ENCODE data around the gene ORC4. TPM values are rescaled to one million over a fixed set of nuclear protein-coding genes. Genes with fewer than 3 reads are reported as not detected.
"Not testable (repeated sequence)": the region's sequence is repeated elsewhere in the genome, so short reads cannot be mapped to it uniquely, and the experiment has no call there.

Gene ORC4
- total and polyA plus RNA-seq, 2 experiments from 2014 or later = 44.0 to 72.6 TPM

DNA sequence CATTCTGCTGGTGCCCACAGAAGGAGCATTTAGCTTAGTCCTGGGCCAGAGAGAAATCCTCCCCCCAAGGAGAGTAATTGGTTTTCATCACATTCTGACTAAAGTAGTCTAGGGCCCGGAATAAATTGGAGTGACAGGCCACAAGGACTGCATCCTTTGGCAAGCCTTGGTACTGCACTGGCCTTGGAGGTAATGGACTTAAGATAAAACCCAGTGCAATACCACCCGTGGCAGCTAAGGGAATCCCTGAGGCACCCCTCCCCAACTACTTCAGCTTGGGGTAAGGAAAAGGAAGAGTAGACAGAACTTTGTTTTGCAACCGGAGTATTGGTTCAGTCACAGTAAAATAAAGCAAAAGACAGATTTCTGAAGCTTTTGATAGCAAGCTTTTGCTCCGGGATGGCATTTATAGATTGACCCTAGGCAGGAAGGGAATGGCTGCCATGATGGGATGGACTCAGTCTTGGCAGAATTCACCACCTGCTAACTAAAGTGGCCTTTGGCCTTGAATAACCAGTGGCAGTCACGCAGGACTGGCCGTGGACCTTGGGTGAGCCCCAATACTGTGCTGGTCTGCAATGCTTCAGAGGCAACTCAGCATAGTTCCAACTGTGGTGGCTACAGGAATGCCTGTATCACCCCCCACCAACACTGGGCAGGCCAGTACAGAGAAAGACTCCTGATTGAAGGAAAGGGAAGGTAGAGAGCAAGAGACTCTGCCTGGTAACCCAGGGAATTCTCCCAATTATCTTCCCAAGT lies 14.1 kb downstream of the ORC4 start:
- H3K4me1 ChIP-seq (ENCODE audit: low read depth) = no peaks in the 10 kb centered on the region
- H3K9me3 ChIP-seq (ENCODE audit: low read depth) = no peaks in the 10 kb centered on the region
- no peak overlapping the region for H3K27ac ChIP-seq
- no peaks in the 10 kb centered on the region for H3K27me3 ChIP-seq
- TF ChIP-seq, protein P1, sequence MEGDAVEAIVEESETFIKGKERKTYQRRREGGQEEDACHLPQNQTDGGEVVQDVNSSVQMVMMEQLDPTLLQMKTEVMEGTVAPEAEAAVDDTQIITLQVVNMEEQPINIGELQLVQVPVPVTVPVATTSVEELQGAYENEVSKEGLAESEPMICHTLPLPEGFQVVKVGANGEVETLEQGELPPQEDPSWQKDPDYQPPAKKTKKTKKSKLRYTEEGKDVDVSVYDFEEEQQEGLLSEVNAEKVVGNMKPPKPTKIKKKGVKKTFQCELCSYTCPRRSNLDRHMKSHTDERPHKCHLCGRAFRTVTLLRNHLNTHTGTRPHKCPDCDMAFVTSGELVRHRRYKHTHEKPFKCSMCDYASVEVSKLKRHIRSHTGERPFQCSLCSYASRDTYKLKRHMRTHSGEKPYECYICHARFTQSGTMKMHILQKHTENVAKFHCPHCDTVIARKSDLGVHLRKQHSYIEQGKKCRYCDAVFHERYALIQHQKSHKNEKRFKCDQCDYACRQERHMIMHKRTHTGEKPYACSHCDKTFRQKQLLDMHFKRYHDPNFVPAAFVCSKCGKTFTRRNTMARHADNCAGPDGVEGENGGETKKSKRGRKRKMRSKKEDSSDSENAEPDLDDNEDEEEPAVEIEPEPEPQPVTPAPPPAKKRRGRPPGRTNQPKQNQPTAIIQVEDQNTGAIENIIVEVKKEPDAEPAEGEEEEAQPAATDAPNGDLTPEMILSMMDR (IDR thresholded peaks at IDR 0.05; ENCODE audit: low read depth, low read length) = no peak
- DNase-seq (ENCODE audit: low read depth in 1 of 2, low spot score in 1 of 2) = no peak
- no peaks in the 10 kb centered on the region for H3K36me3 ChIP-seq
- H3K4me3 ChIP-seq = no peak overlapping the region

DNA sequence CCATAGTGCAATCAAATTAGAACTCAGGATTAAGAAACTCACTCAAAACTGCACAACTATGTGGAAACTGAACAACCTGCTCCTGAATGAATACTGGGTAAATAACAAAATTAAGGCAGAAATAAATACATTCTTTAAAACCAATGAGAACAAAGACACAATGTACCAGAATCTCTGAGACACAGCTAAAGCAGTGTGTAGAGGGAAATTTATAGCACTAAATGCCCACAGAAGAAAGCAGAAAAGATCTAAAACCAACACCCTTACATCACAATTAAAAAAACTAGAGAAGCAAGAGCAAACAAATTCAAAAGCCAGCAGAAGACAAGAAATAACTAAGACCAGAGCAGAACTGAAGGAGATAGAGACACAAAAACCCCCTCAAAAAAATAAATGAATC lies 18.1 kb downstream of the ORC4 start:
- not testable (repeated sequence) for H3K4me3 ChIP-seq; H3K27ac ChIP-seq; H3K36me3 ChIP-seq; H3K9me3 ChIP-seq (ENCODE audit: low read depth); H3K4me1 ChIP-seq (ENCODE audit: low read depth); H3K27me3 ChIP-seq; DNase-seq (ENCODE audit: low read depth in 1 of 2, low spot score in 1 of 2)

DNA sequence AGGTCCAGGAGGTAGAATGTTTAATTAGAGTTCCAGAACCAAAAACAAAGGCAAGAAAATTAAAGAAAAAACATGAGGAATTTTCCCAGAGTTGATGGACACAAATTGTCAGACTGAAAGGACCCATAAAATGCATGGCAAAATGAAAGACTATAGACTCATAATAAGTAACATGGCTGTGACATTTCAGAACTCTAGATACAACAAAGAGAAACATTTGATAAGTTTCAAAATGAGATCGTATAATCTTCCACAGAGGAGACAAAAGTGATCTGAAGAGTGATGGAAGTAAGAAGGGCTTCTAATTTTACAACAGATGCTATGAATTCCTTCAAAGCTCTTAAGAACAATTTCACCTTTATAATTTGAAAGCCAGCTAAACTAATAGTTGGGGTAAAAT lies 20.4 kb downstream of the ORC4 start:
- no peaks in the 10 kb centered on the region for H3K9me3 ChIP-seq (ENCODE audit: low read depth)
- H3K27ac ChIP-seq = no peak overlapping the region
- no peak overlapping the region for H3K4me3 ChIP-seq
- no peaks in the 10 kb centered on the region for H3K36me3 ChIP-seq
- H3K4me1 ChIP-seq (ENCODE audit: low read depth) = peaks cover 5% of the 10 kb centered on the region
- DNase-seq (ENCODE audit: low read depth in 1 of 2, low spot score in 1 of 2) = no peak
- H3K27me3 ChIP-seq = no peaks in the 10 kb centered on the region
- TF ChIP-seq, protein P1 (IDR thresholded peaks at IDR 0.05; ENCODE audit: low read depth, low read length) = no peak

DNA sequence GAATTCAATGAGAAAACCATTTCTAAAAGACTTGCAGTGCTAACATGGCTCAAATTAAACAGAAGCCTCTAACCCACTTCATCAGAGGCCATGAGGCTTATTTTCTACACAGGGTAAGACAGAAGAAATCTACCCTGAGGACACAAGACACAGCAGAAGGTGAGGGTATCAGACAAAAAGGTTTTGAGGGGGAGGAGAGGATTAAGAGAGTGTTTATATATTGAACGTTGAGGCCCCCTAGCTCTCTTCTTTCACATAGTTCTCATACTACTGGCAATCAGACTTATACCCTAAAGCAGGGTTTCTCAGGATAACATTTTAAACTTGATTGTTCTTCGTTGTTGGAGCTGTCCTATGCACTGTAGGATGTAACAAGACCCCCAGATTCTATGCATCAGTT lies 21.4 kb downstream of the ORC4 start:
- Histone ChIP-seq H3K4me3 (no peak overlapping the region), H3K27me3 (no peaks in the 10 kb centered on the region), H3K27ac (no peak overlapping the region), H3K36me3 (no peaks in the 10 kb centered on the region), H3K9me3 (ENCODE audit: low read depth) (no peaks in the 10 kb centered on the region), H3K4me1 (ENCODE audit: low read depth) (peaks cover 5% of the 10 kb centered on the region)
- no peak for DNase-seq (ENCODE audit: low read depth in 1 of 2, low spot score in 1 of 2)
- TF ChIP-seq, protein P1 (IDR thresholded peaks at IDR 0.05; ENCODE audit: low read depth, low read length) = no peak

DNA sequence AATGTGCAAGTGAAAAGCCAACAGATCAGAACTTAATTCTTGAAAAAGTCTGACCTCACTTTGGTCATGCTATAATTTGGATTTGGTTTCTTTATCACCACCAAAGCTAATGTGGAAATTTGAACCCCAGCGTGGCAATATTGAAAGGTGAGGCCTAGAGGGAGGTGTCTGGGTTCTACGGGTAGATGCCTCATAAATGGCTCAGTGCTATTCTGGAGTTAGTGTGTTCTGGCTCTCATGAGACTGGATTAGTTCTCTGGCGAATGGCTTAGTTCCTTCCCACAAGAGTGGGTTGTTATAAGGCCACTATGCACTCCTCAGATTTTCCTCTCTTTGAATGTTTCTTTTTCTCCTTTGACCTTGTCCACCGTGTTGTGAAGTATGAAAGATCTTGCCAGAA lies 22.3 kb downstream of the ORC4 start:
- DNase-seq (ENCODE audit: low read depth in 1 of 2, low spot score in 1 of 2) = no peak
- H3K27me3 ChIP-seq = no peaks in the 10 kb centered on the region
- TF ChIP-seq, protein P1 (IDR thresholded peaks at IDR 0.05; ENCODE audit: low read depth, low read length) = no peak

DNA sequence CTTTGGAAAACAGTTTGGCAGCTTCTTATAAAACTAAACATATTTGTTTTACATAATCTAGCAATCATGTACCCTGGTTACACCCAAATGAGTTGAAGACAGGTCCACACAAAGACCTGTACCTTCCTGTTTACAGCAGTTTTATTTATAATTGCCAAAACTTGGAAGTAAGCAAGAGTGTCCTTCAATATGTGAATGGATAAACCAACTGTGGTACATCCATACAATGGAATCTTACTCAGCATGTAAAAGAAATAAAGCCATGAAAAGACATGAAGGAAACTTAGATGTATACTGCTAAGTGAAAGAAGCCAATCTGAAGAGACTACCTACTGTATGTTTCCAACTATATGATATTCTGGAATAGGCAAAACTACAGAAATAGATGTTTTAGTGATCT lies 23.7 kb downstream of the ORC4 start:
- H3K9me3 ChIP-seq (ENCODE audit: low read depth) = no peaks in the 10 kb centered on the region
- H3K27ac ChIP-seq = no peak overlapping the region
- peaks cover 5% of the 10 kb centered on the region for H3K4me1 ChIP-seq (ENCODE audit: low read depth)
- DNase-seq (ENCODE audit: low read depth in 1 of 2, low spot score in 1 of 2) = no peak
- no peaks in the 10 kb centered on the region for H3K27me3 ChIP-seq
- H3K36me3 ChIP-seq = no peaks in the 10 kb centered on the region
- no peak overlapping the region for H3K4me3 ChIP-seq
- TF ChIP-seq, protein P1 (IDR thresholded peaks at IDR 0.05; ENCODE audit: low read depth, low read length) = no peak

More for the DNA sequence above, 22.3 kb downstream of the ORC4 start:
- Histone ChIP-seq H3K4me1 (ENCODE audit: low read depth) (peaks cover 5% of the 10 kb centered on the region), H3K9me3 (ENCODE audit: low read depth) (no peaks in the 10 kb centered on the region), H3K4me3 (no peak overlapping the region), H3K27ac (no peak overlapping the region), H3K36me3 (no peaks in the 10 kb centered on the region)

DNA sequence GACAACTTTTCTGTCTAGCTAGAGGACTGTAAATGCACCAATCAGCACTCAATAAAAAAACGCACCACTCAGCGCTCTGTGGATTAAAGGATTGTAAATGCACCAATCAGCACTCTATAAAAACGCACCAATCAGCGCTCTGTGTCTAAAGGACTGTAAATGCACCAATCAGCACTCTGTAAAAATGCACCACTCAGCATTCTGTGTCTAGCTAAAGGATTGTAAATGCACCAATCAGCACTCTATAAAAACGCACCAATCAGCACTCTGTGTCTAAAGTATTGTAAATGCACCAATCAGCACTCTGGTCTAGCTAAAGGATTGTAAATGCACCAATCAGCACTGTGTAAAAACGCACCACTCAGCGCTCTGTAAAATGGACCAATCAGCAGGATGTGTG lies 25.6 kb downstream of the ORC4 start:
- H3K27ac ChIP-seq; DNase-seq (ENCODE audit: low read depth in 1 of 2, low spot score in 1 of 2): not testable (repeated sequence)

More for the DNA sequence above, 25.6 kb downstream of the ORC4 start:
- not testable (repeated sequence) for H3K36me3 ChIP-seq; H3K4me1 ChIP-seq (ENCODE audit: low read depth); H3K27me3 ChIP-seq; H3K4me3 ChIP-seq; H3K9me3 ChIP-seq (ENCODE audit: low read depth)

Data from cardiac muscle cell (in vitro differentiated cells and primary cell).